HG03045 (cell line): ENCODE measurements around the gene SAMD4A.

ENCODE experiments used
- ATAC-seq: cut with Tn5 transposase; IDR thresholded peaks from one replicate; pipeline ENCODE4 v1.9.1; 2021; ENCODE audit warnings: mild to moderate bottlenecking, moderate library complexity; ENCODE audit not compliant: unreplicated experiment

The SAMD4A gene

GRCh38 chr14:54629635-54630360, 62.9 kb downstream of the SAMD4A start:
- no peak for ATAC-seq

GRCh38 chr14:54631016-54631415, 64.1 kb downstream of the SAMD4A start:
- ATAC-seq: no peak

GRCh38 chr14:54632452-54632851, 65.5 kb downstream of the SAMD4A start:
- ATAC-seq: no peak

DNA sequence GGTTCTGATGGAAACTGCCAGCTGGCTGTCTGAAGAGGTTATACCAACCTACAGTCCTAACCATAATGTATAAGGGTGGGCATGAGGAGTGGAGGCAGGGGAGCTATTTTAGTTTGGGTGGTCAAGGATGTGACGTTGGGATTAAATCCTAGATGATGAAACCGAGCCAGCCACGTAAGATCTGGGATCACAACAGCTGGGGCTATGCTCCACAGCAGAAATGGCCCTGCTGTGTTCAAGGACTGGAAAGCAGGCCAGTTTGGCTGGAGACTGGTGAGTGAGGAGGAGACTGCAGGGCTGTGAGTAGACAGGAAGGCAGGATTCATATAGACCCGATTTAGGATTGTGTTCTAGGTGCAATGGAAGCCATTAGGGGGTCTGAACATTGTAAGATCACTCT, 66.1 kb downstream of the SAMD4A start:
- no peak for ATAC-seq

- no peak for ATAC-seq
Observed at GRCh38 chr14:54637270-54638134, 70.6 kb downstream of the SAMD4A start.

DNA sequence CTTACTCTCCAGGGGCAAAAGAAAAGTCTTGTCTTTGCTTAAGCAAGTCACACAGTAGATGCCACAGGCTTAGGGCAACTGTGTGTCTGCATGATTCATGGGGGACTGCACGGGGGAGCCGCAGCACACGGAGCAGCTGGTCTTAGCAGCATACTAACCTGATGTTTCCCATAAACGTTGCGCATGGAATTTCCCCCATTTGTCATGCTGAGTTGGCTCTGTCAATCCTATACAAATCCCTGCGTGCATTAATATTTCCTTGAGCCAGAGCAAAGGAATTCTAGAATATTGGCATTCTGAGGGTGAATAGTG, 71.2 kb downstream of the SAMD4A start:
- no peak for ATAC-seq

DNA sequence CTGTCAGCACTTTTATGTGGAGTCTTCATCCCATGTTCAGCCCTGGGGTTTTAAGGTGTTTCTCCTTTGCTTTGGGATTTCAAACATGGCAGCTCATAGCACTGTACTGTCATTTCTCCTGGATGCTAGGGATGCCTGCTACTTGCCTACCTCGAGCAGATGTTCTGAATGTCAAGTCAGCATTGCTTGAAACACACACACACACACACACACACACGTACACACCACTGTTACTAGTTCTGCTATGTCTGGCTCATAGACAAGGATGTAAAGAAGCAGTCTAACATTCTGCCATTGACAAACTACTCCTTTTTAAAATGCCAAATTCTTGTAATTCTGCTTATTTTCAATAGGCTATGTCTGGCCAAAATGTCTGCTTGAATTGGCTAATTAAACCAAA, 72.7 kb downstream of the SAMD4A start:
- ATAC-seq: no peak

DNA sequence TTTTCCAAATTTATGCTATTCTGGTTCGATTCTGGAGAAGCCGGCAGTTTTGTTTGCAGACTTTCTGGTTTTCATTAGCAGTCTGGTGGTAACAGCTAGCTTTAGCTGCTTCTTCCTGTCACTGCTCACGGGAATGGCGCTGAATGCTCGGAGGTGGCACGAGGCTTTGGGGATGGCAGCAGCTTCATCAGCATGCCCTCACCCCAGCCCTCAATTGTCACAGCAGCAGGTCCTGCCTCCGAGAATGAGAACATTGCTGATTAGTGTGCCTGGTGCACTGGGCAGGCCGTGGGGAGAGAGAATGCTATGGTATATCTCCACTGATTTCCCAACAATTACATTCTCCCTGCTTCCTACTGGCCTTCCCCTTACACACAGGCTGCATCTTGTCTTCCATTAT, 73.6 kb downstream of the SAMD4A start:
- no peak for ATAC-seq

- no peak for ATAC-seq
Observed at GRCh38 chr14:54642121-54642520, 75.2 kb downstream of the SAMD4A start.

GRCh38 chr14:54642801-54643695, 76.1 kb downstream of the SAMD4A start:
- ATAC-seq: no peak

DNA sequence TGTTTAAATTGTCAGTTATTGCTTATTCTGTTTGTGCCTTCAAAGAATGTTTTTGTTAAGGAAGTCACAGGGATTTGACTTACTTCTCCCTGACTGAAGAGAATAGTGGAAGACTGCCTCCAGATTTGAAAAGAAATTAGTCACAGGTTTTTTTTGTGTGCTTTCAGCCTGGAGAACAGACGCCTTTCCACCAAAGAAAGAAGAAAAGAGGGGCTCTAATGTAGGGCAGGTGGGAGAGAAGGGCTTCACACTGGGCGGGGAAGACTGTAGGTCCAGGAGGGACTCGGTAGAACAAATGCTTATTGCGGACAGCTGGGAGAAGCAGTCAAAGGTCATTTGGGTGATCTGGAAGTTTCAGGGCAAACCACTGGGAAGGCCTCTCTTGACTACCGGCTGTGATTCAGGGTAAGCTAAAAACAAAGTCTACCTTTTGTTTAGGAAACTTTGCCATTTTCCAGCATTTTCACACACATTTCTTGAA, 76.8 kb downstream of the SAMD4A start:
- no peak for ATAC-seq

- ATAC-seq: no peak
Observed at GRCh38 chr14:54645639-54646038, 78.7 kb downstream of the SAMD4A start.

GRCh38 chr14:54646626-54647025, 79.7 kb downstream of the SAMD4A start:
- no peak for ATAC-seq

DNA sequence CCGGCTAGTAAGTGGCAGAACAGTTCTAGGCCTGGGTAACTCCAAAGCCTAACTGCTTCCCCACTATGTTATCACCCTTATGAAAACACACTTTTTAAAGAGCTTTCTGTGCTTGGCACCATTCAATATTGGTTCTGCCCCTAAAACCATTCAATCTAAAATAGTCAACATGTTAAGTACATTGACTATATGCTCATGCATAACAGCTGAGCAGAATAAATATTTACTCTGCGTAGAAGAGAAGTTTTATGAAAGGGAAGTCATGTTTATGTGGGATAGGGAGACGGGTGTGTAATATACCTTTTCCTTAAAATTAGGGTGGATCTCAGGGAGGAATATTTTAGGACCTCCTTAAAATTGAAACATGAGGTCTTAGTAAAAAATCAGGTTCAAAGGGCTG, 80.5 kb downstream of the SAMD4A start:
- ATAC-seq: no peak

DNA sequence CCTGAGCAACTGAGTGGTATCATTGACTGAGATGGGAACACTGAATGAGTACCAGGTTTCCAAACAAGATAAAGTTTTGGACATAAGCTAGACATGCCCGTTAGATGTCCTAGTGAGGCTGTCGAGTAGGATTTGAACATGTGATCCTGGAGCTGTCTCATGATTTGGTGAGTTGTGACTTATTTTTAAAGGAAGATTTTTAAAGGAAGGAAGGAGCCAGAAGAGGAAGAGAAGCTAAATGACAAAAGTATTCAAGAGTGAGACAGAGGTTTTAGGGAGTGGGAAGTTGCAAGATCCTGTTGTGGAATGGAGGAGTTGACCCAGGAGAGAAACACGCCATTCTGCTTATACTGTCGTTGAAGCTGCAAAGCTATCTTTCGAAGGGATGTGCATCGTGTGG, 82.1 kb downstream of the SAMD4A start:
- ATAC-seq: no peak

GRCh38 chr14:54650331-54650958, 83.5 kb downstream of the SAMD4A start:
- ATAC-seq: no peak

DNA sequence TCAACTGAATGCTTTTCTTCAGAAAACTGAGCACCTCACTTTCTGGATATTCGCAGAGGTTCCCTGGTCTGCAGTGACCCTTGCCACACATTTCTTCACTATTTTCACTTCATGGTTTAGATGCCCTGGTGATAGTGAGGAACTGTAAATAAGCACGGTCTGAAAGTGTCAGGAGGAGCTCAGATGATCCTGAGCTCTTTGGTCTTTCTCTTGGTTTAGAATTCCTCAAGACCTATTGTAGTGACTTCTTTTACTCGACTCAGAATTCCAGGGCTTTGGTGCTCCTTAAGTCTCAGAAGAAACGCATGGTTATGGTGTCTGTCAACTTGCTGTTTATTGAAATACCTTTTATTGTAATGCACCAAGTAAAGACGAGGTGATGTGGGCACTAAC, 84.0 kb downstream of the SAMD4A start:
- ATAC-seq: no peak

DNA sequence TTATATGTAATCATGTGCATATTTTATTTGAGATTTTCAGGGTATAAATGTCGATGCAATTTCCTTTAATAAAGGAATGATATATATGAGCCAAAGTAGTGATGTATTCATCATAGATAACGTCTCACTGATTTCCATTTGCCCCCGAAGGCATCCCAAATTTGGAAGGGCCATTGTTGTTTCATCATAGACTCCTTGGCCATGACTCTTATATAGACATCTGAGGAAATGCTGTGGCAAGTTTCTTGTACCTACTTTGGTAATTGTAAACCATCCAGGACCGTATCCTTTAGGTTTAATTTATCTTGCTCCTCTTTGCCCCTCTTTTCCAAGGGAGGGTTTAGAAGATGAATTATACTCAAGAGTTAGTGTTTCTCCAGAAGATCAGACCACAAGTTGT, 84.7 kb downstream of the SAMD4A start:
- ATAC-seq: no peak

- no peak for ATAC-seq
Observed at GRCh38 chr14:54652188-54652587, 85.3 kb downstream of the SAMD4A start.

DNA sequence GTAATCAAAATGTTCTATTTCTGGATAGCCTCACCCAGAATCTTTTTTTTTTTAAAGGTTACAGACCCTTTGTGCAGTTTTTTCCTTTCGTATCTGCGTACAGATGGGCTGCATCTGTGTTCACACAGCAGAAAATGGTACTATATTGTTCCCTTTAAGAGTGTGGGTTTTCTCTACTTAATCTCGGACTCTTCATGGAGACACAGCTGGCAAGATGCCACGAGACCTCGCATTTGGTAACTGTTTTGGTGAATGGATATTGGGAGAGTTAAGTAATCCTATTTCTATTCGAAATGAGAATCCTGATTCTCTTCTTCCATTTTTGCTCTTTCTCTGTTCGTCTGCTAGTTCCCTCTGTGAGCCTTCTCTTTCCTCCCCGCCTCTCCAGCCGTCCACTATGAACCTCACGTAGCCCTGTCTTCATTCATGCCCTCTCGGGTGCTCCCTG, 85.7 kb downstream of the SAMD4A start:
- ATAC-seq: no peak
